GM12891 (cell line): ENCODE results near the gene WDR91.

ENCODE experiments used
- POLR2A ChIP-seq: IDR thresholded peaks from 2 replicates; pipeline ENCODE4 v1.6.1; 2011; ENCODE audit warnings: low read depth, low read length, control low read depth
- POLR2AphosphoS5 ChIP-seq: IDR thresholded peaks from 2 replicates; pipeline ENCODE4 v1.6.1; 2011; ENCODE audit warnings: low read depth, low read length, control low read depth
- POU2F2 ChIP-seq: IDR thresholded peaks from 2 replicates; pipeline ENCODE4 v1.6.1; 2011; ENCODE audit warnings: low read depth, mild to moderate bottlenecking, control low read depth, low read length, moderate library complexity
- SPI1 ChIP-seq: IDR thresholded peaks from 2 replicates; pipeline ENCODE4 v1.6.1; 2011; ENCODE audit warnings: low read depth, low read length, control low read depth
- TAF1 ChIP-seq: IDR thresholded peaks from 2 replicates; pipeline ENCODE4 v1.6.1; 2011; ENCODE audit warnings: low read depth, low read length, control low read depth

DNA sequence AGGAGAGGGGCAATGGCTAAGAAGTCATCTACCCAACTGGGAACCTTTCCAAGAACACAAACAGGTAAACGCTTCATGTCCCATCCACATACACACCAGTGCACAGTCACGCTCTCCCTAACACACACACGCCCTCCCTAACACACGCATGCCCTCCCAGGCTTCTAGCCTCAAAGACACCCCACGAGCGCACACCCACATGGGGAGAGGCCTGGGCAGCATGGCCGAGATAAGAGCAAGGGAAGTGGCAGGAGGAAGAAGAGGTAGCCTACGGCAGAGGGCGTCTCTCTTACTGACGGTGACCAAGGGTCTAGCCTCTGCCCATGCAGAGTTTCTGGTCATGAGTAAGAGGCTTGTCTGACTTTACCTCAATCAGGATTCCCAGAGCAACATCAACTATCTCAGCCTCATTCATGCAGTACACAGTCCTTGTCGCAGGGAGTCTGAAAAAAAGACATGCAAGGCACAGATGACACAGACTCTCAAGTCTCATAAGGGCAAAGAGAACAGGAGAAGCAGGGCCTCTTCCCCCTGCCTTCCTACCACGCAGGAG is 43.9 kb downstream of the WDR91 start:
- TF ChIP-seq POLR2A (no peak), POLR2AphosphoS5 (no peak), TAF1 (no peak), SPI1 (no peak), POU2F2 (no peak)
